GM12873 (cell line): Measurements from ENCODE around the gene CAP1.

Experiments
- CTCF ChIP-seq: IDR thresholded peaks from 2 replicates; pipeline ENCODE4 v1.5.1; 2012; ENCODE audit warnings: low read depth, mild to moderate bottlenecking, moderate library complexity, low read length, control low read depth; ENCODE audit not compliant: insufficient read depth; ENCODE audit errors: missing control alignments

CAP1 gene

GRCh38 chr1:40105028-40105427 is 64.5 kb downstream of the CAP1 start:
- no peak for TF ChIP-seq CTCF

GRCh38 chr1:40107290-40107959 is 66.9 kb downstream of the CAP1 start:
- no peak for TF ChIP-seq CTCF

- TF ChIP-seq CTCF, result no peak
Measured at GRCh38 chr1:40110389-40110788, 69.9 kb downstream of the CAP1 start.

- no peak for TF ChIP-seq CTCF
Measured at GRCh38 chr1:40114400-40114799, 73.9 kb downstream of the CAP1 start.

GRCh38 chr1:40120128-40120527 is 79.6 kb downstream of the CAP1 start:
- TF ChIP-seq CTCF, result no peak
